GM18511 (cell line): ENCODE measurements around the gene MTX1.
"Not testable (repeated sequence)": the region's sequence is repeated elsewhere in the genome, so short reads cannot be mapped to it uniquely, and the experiment has no call there.

Experiments
- ATAC-seq: cut with Tn5 transposase; IDR thresholded peaks from one replicate; pipeline ENCODE4 v1.9.1; 2021; ENCODE audit warnings: mild to moderate bottlenecking, moderate library complexity; ENCODE audit not compliant: unreplicated experiment

MTX1 gene

DNA sequence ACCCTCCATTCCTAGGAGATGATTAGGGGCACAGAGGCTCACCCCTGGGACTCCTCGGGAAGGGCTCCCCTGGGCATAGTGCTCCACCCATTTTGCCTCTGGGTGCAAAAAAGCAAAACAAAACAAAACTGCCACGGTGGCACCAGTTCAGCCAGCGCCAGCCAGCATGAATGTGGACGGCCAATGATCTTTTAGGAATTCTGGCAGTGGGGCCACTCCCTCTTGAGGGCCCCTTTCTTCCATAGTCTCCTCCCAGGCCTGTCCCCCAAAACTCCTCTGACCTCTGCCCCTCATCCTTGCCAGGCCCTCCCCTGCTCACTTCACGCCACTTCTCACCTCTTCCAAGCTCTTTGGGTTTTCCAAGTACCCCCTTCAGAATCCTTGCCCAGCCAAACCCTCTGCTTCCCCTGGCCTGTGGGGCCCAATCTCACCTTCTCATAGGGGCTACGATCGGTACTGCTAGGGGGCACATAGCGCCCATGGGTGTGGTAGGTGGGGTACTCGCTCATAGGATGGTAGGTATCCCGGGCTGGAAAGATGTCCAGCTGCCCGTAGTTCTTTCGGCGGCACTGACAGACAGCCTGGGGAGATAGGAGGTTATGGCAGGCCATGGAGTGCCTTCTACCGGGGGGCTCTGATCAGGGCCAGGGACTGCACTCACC, 21.6 kb upstream of the MTX1 start:
- ATAC-seq, result no peak

- ATAC-seq, result no peak
Observed at GRCh38 chr1:155187456-155187891, 21.0 kb upstream of the MTX1 start.

DNA sequence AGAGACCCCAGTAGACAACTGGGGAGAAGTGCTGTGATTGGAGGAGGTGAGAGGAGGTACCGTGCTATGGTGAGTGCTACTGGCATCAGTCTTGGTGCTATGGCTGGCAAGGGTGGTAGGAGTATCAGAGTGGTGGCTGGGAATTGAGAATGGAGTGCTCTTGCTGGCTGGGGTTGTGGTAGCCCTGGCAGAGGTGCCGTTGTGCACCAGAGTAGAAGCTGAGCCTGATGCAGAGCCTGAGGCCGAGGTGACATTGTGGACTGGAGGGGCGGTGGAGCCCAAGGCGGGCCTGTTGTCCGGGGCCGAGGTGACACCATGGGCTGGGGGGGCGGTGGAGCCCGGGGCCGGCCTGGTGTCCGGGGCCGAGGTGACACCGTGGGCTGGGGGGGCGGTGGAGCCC, 20.2 kb upstream of the MTX1 start:
- no peak for ATAC-seq

GRCh38 chr1:155189926-155190325, 18.6 kb upstream of the MTX1 start:
- ATAC-seq, result not testable (repeated sequence)

- ATAC-seq, result no peak
Observed at GRCh38 chr1:155191904-155192303, 16.6 kb upstream of the MTX1 start.

- no peak for ATAC-seq
Observed at GRCh38 chr1:155192346-155193274, 15.9 kb upstream of the MTX1 start.

- ATAC-seq, result peak; percentile 74
Observed at GRCh38 chr1:155193275-155193990, 15.1 kb upstream of the MTX1 start.

GRCh38 chr1:155193991-155194240, 14.6 kb upstream of the MTX1 start:
- ATAC-seq, result not testable (repeated sequence)

DNA sequence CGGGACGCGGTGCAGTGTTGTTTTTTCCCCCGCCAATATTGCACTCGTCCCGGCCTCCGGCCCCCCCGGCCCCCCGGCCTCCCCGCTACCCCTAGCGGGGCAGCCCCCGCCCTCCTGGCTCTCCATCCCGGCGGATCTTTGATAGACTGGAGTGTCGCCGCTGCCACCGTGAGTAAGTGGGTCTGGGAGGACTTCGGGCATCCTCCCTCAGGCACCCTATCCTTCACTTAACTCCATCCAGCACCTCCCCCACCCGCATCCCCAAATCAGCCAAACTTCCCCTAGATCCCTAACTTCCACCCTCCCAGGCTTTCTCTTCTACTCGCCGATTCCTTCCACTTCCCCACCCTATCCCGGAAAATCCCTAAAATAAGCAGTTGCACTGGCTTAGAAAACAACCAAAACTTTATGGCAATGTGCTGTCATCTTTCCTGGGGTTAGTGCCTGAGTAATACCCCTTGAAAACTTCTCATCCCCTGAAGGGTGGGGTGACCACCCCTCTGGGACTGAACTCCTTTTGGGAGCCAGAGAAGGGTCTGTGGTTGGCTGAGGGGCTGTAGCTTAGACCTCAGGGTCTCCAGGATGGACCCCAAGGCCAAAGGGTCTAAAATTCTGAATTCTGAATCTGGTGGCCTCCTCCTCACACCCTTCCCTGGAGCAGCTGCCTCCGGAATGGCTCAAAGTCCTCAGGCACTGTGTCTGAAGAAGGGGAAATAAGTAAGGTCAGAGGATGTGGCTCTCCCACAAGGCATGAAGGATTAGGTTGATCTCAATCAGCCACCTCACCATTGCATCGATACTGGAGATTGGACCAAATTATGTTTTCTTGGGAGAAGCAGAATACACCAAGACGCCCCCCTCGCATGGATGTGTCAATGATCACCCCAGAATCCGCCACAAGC, 13.0 kb upstream of the MTX1 start:
- no peak for ATAC-seq

GRCh38 chr1:155196103-155196892, 12.2 kb upstream of the MTX1 start:
- no peak for ATAC-seq

- no peak for ATAC-seq
Observed at GRCh38 chr1:155196893-155197638, 11.4 kb upstream of the MTX1 start.

GRCh38 chr1:155197901-155198546, 10.5 kb upstream of the MTX1 start:
- no peak for ATAC-seq

- no peak for ATAC-seq
Observed at GRCh38 chr1:155198547-155198906, 10.0 kb upstream of the MTX1 start.

DNA sequence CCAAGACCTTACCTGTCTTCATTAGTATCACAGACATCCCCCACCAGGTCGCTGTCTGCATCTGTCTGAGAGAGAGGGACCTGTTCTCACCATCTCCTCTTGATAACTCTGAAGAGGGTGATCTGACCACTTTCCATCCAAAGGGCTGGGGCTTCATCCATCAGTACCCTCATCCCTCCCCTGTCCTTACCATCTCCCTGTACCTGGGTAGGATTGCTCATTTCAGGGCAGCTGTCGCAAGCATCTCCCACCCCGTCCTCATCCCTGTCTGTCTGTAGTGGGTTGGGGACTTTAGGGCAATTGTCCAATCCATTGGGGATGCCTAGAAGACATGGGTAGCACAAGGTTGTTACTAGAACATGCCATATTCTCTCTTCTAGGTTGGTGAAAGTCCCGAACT, 8.7 kb upstream of the MTX1 start:
- ATAC-seq, result no peak

DNA sequence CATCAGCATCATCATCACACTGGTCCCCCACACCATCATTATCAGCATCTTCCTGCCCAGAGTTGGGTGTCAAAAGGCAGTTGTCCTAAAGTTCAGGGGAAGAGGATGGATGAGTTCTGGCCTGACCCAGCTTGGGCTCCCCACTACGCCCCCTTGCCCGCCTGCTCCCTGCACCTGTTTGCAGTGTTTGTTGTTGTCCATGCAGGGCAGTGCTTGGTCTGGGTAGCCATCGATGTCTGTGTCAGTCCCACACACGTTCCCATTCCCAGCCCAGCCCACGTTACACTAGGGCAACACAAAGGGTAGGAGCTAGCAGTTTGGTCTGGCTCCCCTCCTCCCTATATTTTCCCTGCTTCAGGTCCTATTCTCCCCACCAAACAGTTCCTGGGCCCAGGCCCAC, 7.6 kb upstream of the MTX1 start:
- no peak for ATAC-seq

DNA sequence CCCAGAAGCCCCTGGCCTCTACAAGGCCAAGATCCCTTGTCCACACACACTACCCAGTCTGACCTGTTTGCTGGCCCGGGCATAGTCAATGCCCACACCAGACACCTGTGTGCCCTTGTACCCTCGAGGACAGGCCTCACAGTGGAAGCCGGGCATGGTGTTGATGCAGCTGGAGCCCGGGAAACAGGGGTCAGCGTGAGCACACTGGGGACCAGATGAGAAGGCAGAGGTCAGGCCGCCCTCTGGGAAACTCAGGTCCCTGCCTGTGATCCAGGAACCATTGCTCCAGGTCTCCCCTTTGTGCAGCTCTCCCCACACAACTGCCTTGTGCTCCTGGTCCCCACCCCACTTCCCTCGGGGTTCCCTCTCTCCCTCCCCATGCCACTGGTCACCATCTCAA, 6.3 kb upstream of the MTX1 start:
- no peak for ATAC-seq

DNA sequence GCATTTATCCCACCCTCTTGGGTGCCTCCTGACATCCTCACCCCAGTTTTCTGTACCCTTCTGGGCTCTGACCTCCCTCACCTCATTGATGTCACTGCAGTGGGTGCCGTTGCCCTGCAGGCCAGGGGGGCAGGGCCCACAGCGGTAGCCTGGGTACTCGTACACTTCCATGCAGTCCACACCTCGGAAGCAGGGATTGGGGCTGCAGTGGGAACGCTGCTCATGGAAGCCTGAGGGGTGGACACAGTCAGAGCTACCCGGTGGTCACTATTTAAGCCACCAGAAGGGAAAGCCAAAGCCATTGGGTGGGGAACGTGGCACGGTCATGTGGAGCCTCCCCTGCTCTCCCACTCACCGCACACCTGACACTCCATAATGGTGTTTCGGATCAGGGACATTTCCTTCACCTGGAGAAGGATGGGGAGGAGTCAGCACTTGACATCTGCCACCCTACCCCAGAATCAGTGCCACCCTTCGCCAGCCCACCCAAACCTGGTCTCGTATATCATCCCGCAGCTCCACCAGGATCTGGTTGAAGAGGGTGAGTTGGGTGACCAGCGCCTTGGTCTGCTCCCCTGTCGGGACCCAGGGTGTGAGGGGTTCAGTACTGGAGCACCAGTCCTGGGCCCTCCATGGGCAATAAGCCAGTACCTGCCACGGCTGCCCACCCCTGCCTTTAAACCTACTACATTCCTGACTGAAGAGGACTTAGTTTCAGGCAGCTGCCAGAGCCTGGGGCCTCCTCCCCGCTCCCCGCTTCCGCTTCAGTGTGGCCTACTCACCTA, 5.6 kb upstream of the MTX1 start:
- ATAC-seq, result no peak

DNA sequence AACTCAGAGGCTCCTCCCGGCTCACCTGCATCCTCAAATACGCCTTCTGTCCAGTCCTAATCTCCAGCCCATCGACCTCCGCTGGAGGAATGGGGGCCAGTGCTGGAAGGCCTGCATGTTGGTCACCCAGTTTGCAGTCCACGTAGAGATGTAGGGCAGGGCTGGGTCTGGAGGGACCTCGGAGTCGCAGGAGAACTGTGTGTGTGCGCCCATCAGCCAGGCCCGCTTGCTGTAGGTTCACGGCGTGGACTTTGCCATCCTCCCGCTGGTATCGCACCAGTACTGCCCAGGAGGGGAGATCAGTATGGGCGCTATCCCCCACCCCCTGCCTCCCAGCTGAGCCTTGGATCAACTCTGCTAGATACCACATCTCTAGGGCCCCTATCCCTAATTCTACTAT, 3.5 kb upstream of the MTX1 start:
- ATAC-seq, result no peak
